ENCODE data around the gene CARD14.

DNA sequence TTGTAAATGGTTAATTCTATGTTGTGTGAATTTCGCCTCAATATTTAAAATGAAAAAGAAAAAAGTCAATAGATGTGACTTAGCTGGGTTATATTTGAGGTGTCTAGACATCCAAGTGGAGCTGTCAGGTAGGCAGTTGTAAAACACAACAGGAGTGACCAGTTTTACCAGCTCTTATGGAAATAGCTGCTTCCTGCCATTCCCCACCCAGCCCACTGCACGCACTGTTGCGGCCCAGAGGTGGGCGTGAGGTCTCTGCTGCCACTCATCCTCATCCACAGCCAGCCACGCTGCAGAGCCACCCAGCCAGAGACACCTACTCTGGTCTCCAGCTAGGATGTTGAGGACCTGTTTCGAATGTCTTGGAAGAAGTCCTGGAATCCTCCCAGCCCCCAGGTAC lies 3.4 kb upstream of the CARD14 start:
- no peak for TF ChIP-seq MZF1 (CRISPR knock-in tag; IDR thresholded peaks at IDR 0.05; ENCODE audit: borderline replicate concordance)
- TF ChIP-seq, protein P1, sequence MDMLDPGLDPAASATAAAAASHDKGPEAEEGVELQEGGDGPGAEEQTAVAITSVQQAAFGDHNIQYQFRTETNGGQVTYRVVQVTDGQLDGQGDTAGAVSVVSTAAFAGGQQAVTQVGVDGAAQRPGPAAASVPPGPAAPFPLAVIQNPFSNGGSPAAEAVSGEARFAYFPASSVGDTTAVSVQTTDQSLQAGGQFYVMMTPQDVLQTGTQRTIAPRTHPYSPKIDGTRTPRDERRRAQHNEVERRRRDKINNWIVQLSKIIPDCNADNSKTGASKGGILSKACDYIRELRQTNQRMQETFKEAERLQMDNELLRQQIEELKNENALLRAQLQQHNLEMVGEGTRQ (IDR thresholded peaks at IDR 0.05; ENCODE audit: low read depth, low read length): no peak
- TF ChIP-seq, protein P1 (CRISPR knock-in tag; IDR thresholded peaks at IDR 0.05; ENCODE audit: borderline replicate concordance): no peak
- no peak for TF ChIP-seq ESRRA (CRISPR knock-in tag; IDR thresholded peaks at IDR 0.05; ENCODE audit: low read depth)
- TF ChIP-seq ZNF280B (CRISPR knock-in tag; IDR thresholded peaks at IDR 0.05; ENCODE audit: borderline replicate concordance): no peak
- TF ChIP-seq POLR2A (IDR thresholded peaks at IDR 0.05; ENCODE audit: insufficient read depth in 1 of 2, low read depth in 2 of 2, low read length in 2 of 2): no peak
- TF ChIP-seq, protein P2, sequence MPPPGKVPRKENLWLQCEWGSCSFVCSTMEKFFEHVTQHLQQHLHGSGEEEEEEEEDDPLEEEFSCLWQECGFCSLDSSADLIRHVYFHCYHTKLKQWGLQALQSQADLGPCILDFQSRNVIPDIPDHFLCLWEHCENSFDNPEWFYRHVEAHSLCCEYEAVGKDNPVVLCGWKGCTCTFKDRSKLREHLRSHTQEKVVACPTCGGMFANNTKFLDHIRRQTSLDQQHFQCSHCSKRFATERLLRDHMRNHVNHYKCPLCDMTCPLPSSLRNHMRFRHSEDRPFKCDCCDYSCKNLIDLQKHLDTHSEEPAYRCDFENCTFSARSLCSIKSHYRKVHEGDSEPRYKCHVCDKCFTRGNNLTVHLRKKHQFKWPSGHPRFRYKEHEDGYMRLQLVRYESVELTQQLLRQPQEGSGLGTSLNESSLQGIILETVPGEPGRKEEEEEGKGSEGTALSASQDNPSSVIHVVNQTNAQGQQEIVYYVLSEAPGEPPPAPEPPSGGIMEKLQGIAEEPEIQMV (CRISPR knock-in tag; IDR thresholded peaks at IDR 0.05; ENCODE audit: low read depth): no peak
- no peak for TF ChIP-seq TARDBP (CRISPR knock-in tag; IDR thresholded peaks at IDR 0.05)
- TF ChIP-seq ZSCAN5A (CRISPR knock-in tag; IDR thresholded peaks at IDR 0.05; ENCODE audit: borderline replicate concordance): no peak
- no peak for TF ChIP-seq CENPX (CRISPR knock-in tag; IDR thresholded peaks at IDR 0.05)
